ENCODE measurements around the gene FBLN5.
"Not testable (repeated sequence)": the region's sequence is repeated elsewhere in the genome, so short reads cannot be mapped to it uniquely, and the experiment has no call there.

FBLN5 gene

GRCh38 chr14:91857614-91858013, 89.9 kb downstream of the FBLN5 start:
- DNase-seq = no peak

GRCh38 chr14:91854327-91854934, 93.1 kb downstream of the FBLN5 start:
- DNase-seq = no peak

GRCh38 chr14:91851563-91851962, 95.9 kb downstream of the FBLN5 start:
- DNase-seq = no peak

GRCh38 chr14:91848504-91849001, 98.9 kb downstream of the FBLN5 start:
- DNase-seq = no peak

GRCh38 chr14:91847693-91848092, 99.8 kb downstream of the FBLN5 start:
- no peak for DNase-seq

- DNase-seq = no peak
Observed at GRCh38 chr14:91845652-91846051, 101.8 kb downstream of the FBLN5 start.

GRCh38 chr14:91845056-91845455, 102.4 kb downstream of the FBLN5 start:
- DNase-seq = not testable (repeated sequence)

- no peak for DNase-seq
Observed at GRCh38 chr14:91844029-91844428, 103.5 kb downstream of the FBLN5 start.

GRCh38 chr14:91843437-91843836, 104.1 kb downstream of the FBLN5 start:
- DNase-seq = no peak

- no peak for DNase-seq
Observed at GRCh38 chr14:91841065-91841464, 106.4 kb downstream of the FBLN5 start.

- DNase-seq = no peak
Observed at GRCh38 chr14:91839749-91840148, 107.7 kb downstream of the FBLN5 start.

GRCh38 chr14:91837076-91837475, 110.4 kb downstream of the FBLN5 start:
- DNase-seq = no peak

GRCh38 chr14:91835920-91836843, 111.3 kb downstream of the FBLN5 start:
- DNase-seq = peak; percentile 66

GRCh38 chr14:91835197-91835919, 112.1 kb downstream of the FBLN5 start:
- DNase-seq = no peak

- DNase-seq = no peak
Observed at GRCh38 chr14:91834571-91834970, 112.9 kb downstream of the FBLN5 start.

GRCh38 chr14:91831337-91831736, 116.2 kb downstream of the FBLN5 start:
- DNase-seq = no peak

GRCh38 chr14:91830777-91831176, 116.7 kb downstream of the FBLN5 start:
- no peak for DNase-seq

GRCh38 chr14:91829511-91829910, 118.0 kb downstream of the FBLN5 start:
- DNase-seq = no peak

- no peak for DNase-seq
Observed at GRCh38 chr14:91827746-91828145, 119.7 kb downstream of the FBLN5 start.
